Activated CD8-positive, alpha-beta memory T cell treated with anti-CD3 and anti-CD28 coated beads, Interleukin-2, amount 50 U/mL, for 24 hours (primary cell): ENCODE results near the gene HSPA4.
"Not testable (repeated sequence)": the region's sequence is repeated elsewhere in the genome, so short reads cannot be mapped to it uniquely, and the experiment has no call there.

ENCODE experiments used
- DNase-seq: peaks from one replicate; pipeline ENCODE4 v3.0.0-alpha.2; 2020; ENCODE audit errors: extremely low read depth

The HSPA4 gene

DNA sequence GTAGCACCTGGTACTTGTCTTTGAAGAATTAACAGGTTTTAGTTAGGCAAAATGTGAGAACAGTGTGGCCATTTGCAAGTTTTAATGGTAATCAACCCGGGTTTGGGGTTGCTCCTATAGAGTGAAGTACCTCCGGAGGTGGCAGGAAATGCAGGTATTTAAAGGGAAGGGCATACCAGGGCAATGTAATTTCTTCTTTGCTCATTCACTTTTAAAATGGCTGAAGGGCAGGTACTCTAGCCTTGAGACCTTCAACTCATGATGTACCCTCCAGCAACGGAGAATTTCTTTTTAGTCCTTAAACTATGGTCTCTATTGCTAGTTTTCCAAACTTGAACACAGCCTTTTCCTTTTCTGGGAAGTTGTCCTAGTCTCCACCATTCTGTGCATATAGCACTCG is 1.3 kb upstream of the HSPA4 start:
- no peak for DNase-seq

DNA sequence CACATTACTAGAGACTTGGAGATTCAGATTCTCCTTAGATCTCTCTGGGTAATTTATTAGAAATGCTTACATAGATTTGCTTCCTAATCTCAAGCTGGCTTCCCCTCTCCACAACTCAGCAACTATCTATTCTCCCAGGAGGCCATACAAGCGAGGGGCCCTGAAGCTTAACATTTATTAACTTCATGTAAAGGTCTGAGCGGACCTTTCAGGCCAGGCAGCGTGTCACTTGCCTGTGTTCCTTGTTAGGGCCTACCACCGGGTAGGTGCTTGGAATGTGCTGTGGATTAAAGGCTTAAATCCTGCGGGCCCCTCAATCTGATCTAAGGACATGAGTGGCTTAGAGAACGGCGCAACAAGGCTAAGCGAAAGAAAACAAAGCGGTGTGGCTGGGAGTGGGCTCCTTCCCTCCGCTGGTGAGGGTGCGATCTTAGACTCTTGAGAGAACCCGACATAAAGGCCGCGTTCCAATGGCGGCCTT is 712 bp upstream of the HSPA4 start:
- DNase-seq = no peak

DNA sequence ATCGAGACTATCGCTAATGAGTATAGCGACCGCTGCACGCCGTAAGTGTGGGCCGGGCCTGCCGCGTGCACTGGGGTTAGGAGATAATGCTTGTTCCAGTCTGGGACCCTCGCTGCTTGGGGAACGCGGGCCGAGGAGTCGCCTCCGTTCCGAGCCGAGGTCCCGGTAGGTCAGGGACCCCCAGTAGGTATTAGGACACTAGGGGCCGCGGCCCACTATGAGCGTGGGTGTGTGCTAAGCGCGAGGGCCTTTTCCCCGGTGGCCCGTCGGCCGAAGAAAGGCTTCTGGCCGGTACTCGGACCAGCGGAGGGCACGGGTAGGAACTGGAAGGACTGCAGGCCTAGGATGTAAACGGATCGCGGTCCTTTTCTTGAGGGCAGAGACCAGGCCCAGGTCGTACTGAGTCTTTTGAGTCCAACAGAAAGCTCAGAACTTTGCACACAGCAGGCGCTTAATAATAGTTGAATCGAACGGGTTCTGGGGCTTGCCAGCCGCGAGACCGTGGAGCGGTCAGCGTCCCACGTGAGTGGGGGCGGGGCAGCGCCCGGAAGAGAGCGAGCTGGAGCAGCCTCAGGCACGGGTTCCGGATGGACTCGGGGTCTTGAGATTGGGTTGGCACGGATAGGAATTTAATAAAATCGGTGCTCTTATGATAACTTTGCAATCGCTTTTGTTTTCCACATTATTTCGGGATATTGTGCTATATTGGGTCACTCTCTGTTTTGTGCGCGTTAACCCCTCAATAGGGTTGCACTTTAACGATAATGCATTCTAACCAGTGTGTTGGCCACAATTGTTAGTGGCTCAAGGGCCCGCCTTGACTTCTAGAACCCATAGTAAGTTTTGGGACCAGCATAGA is 733 bp downstream of the HSPA4 start:
- peak; percentile 24 for DNase-seq

DNA sequence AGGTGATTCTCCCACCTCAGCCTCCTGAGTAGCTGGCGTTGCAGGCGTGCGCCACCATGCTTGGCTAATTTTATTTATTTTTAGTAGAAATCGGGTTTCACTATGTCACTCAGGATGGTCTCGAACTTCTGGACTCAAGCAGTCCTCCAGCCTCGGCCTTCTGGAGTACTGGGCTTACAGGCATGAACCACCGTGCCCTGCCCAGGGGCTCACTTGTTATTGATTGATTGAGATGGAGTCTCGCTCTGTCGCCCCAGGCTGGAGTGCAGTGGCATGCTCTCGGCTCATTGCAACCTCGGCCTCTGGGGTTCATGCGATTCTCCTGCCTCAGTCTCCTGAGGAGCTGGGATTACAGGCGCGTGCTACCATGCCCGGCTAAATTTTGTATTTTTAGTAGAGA is 1.6 kb downstream of the HSPA4 start:
- DNase-seq = no peak

DNA sequence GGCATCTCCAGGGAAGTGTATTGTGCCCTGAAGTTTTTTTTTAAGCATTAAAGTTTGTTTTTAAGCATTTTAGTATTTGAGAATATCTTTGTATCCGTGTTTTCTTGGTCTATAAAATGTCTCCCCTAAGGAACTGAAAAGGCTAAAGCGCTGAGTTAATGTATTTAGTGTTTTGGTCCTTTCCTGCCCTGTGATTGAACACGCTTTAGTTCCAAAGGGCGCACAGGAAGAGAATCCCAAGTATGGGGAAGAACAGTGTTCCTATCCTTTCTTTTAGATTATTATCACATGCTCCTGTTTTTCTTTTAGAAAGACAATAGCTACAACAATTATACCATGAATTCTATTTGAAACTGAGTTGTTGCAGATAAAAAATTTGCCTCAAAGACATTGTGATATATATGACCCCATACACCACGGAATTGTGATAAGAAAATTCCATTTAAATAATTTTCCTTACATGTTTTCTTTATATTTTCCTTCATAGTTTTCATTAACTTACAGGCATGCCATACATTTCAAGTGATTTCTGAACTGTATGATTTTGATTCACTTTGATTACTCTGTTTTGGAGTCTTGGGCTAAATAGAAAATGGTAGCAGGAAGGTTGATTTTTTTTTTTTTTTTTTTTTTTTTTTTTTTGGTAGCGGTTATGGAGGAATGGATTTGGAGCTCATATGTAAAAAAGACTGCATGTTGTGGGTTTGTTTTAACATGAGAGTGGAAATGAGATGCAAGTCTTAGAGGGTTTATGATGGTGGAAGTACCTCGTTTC is 3.1 kb downstream of the HSPA4 start:
- DNase-seq = no peak

DNA sequence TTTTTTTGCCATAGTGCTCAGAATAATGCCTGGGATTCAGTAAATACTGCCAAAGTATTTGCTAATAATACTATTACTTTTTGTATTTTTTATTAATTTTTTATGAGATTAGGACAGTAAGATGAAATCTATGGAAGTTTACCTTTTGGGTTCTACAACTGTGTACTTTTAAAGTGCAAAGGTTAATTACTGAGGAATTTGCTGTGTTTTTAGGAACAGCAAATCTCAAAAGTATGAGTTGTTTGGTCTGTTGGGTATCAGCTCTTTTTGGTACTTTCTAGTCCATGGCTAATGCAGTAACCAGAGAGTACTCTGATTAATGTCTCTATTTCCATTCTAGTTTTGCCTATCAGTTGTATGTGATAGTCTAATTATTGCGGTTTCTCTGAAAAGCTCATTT is 5.1 kb downstream of the HSPA4 start:
- no peak for DNase-seq

DNA sequence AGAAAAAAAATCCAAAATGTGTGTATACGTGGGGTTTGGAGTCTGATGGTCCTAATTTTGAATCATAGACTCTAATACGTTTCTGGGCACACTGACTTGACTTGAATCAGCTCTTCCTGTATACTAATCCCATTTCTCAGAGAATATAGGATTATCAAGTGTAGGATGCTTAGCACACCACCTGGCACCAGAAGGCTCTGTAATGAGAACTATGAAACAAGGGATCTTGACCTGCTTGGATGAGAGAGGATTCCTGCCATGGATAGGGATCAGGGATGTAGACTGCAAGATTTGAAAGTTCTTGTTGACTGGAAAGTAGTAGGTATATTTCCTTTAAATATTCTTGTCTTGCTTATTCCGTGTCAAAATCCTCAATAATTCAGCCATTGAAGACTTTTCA is 7.8 kb downstream of the HSPA4 start:
- no peak for DNase-seq

DNA sequence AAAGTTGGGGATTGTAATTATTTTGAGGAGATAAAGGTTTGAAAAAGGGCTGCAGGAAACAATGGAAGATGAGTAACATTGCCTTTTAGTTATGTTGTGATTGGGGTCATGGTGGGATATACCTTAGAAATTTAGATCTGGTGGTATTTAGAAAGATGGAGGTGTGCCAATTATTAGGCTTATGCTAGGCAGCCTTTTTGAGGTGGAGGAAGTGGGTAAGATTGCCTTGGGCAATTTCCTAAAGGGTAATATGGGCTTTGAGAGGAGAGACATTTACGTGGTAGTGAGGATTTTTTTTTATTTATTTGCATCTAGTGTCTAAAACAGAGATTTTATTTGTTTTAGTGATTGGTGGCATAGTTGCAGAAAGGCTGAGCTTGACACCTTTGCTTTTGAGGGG is 10.5 kb downstream of the HSPA4 start:
- no peak for DNase-seq

DNA sequence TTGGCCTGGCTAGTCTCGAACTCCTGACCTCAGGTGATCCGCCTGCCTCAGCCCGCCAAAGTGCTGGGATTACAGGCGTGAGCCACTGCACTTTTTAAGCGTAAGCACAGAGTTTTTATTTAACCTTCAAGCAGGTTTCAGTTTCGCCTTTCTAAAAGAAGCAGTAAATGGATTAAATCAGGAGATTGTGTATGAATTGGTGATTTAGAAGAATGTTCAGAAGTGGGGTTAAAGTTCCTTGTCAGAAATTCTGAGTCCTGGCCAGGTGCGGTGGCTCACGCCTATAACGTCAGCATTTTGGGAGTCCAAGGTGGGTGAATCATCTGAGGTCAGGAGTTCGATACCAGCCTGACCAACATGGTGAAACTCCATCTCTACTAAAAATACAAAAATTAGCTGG is 12.2 kb downstream of the HSPA4 start:
- no peak for DNase-seq

DNA sequence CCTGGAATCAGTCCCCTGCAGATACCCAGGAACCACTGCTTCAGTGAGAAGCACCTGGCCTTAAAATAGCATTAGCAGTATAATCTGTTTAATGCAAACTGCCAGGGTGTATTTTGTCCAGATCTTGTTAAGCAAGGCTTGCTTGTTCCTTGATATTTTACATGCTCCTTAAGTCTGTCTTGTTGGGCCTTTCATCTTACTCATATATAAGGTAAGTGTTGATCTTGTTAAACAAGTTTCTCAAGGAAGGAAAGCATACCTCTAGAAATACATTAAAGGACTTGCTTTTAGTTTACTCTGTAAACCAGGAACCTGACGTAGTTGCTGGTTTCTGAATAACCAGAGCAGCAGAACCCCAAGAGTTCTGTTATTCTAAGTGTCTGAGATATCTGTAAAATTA is 13.7 kb downstream of the HSPA4 start:
- DNase-seq = no peak

DNA sequence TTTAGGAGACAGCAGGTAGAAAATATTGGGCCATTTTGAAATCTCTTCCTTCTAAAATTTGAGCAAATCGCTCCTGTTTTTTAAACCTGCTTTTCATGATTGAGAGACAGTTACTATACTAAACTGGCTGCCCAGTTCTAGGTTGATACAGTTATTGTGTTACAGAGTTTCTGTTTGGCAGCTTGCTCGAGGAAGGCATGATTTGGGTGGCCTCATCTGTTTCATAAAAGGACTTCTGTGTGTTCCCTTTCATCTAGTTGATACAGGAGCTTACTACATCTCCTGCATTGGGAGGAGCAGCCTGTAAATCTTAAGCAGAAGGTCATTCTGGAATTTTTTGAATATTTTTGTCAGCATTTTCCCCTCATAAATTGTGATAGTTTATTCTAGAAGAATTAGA is 14.2 kb downstream of the HSPA4 start:
- DNase-seq = no peak

DNA sequence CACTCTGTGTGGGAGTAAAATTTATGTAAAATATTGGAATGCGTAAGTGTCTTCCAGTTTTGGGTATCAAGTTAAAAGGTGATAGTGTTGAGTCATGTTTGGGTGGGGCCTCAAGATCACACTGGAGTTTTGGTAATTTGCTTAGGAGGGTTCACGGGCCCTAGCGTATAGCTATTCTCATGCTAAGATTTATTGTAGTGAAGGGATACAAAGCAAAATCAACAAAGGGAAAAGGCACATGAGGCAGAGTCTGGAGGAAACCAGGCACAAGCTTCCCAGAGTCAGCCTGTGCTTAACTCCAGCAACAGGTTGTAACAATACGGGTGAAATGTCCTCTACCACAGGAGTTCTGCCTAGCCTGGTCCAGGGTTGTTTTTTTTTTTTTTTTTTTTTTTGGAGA is 20.2 kb downstream of the HSPA4 start:
- no peak for DNase-seq

DNA sequence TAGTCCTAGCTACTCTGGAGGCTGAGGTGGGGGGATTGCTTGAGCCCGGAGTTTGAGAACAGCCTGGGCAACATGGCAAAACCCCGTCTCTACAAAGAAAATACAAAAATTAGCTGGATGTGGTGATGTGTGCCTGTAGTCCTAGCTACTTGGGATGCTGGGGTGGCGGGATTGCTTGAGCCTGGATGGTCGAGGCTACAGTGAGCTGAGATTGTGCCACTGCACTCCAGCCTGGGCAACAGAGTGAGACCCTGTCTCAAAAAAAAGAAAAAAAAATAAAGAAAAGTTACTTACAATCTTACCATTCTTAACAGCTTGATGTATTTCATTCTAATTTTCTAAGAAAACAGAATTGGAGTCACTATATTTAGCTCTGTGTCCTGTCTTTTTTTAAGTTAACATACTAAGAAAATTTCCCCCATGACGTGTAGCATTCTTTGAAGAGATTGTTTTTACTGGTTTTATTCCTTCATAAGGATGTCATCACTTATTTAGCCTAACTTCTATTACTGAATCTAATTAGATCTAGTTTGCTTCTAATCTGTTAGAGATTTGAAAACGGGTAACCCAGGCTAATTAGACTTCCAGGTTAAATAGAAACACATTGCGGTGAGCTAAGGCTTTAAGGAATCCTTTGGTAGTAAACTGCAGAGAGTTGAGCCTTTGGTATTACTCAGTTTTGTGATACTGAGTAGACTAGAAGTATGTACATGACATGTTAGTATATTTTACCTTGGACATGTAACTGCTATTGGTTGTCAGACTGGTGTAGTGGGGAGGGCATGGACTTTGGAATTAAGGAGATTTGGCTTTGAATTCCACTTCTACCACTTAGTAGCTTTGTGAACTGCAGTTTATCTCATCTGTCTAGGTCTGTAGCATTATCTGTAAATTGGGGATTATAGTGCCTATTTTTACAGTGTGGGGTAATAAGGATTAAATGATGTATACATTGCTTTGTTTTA is 24.0 kb downstream of the HSPA4 start:
- DNase-seq = no peak

DNA sequence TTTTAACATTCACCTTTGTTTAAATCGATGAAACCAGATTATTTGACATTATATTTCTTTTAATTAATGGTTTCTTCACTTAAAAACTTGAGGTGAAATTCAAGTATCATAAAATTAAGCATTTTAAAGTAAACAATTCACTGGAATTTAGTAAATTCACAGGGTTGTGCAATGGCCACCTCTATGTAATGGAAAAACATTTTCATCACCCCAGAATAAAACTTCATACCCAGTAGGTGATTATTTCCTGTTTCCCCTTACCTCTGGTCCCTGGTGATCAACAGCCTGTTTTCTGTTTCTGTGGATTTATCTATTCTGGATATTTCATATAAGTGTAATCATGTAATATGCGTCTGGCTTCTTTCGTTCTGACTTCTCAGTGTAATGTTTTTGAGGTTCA is 27.2 kb downstream of the HSPA4 start:
- DNase-seq = no peak

DNA sequence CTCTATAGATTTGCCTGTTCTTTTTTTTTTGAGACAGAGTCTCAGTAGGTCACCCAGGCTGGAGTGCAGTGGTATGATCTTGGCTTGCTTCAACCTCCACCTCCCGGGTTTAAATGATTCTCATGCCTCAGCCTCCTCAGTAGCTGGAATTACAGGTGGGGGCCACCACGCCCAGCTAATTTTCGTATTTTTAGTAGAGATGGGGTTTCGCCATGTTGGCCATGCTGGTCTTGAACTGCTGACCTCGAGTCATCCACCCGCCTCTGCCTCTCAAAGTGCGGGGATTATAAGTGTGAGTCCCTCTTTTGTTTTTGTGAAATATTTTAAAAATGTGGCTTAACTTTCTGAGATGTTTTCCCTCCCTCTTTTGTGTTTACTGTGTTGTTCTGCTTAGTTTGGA is 29.2 kb downstream of the HSPA4 start:
- no peak for DNase-seq

DNA sequence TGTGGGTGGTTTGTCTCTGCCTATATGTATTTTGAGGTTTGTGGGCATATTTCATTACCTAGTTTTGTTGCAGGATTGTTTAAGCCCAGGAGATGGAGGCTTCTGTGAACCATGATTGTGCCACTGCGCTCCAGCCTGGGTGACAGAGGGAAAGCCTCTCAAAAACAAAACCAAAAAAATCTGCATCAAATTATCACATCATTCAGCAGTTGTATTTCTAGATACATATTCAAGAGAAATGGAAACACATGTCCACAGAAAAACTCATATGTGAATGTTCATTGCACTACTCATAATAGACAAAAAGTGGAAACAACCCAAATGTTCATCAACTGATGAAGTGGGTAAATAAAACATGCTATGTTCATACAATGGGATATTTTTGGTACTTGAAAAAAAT is 29.9 kb downstream of the HSPA4 start:
- no peak for DNase-seq

DNA sequence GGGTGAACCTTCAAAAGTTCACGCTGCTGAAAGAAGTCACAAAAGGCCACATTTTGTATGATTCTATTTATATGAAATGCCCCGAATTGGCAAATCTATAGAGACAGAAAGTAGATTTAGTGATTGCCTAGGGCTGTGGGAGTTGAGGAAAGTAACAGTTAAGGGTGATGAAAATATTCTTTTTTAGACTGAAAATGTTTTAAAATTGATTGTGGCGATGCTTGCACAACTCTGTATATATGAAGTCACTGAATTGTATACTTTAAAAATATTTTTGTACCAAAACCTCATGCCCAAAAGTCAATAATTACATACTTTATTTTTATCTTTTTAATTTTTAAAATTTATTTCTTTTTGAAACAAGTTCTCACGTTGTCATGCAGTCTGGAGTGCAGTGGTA is 30.3 kb downstream of the HSPA4 start:
- DNase-seq = no peak

DNA sequence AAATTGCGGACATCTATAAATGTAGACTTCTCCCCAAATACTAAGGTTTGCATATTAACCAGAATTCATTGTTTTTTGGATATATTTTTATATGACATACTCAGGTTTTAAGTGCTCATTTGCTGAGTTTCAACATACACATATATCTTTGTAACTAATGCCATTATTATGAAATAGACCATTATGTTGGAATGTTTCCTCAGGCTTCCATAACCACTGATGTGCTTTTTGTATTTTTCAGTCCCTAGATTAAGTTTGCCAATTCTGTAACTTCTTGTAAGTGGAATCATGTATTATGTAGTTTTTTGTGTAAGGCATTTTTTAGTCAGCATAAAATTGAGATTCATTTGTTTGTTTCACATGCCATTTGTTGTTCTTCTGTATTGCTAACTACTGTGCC is 32.1 kb downstream of the HSPA4 start:
- DNase-seq = no peak

DNA sequence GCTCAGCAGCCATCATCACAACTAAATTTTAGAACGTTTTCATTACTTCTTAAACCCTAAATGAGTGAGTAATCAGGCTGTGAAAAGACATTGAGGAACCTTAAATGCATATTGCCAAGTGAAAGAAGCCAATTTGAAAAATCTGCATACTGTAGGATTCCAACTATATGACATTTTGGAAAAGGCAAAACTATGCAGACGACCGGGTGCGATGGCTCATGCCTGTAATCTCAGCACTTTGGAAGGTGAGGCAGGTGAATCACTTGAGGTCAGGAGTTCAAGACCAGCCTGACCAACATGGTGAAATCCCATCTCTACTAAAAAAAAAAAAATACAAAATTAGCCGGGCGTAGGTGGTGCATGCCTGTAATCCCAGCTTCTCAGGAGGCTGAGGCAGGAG is 33.4 kb downstream of the HSPA4 start:
- not testable (repeated sequence) for DNase-seq

DNA sequence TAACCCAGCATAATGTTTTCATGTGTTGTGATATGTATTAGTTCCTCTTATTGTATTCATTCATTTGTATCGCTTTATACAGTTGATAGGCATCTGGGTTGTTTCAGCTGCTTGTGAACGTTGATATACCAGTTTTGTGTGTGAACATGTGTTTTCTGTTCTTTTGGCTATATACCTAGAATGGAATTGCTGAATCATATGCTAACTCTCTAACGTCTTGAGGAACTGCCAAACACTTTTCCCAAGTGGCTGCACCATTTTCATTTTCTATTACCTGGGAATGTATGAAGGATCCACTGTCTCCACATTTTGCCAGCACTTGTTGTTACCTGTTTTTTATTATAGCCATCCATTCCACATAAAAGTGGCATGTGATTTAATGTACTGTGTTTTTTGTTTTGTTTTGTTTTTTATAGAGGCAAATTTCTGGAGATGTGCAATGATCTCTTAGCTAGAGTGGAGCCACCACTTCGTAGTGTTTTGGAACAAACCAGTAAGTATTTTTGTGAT is 34.6 kb downstream of the HSPA4 start:
- DNase-seq = no peak

DNA sequence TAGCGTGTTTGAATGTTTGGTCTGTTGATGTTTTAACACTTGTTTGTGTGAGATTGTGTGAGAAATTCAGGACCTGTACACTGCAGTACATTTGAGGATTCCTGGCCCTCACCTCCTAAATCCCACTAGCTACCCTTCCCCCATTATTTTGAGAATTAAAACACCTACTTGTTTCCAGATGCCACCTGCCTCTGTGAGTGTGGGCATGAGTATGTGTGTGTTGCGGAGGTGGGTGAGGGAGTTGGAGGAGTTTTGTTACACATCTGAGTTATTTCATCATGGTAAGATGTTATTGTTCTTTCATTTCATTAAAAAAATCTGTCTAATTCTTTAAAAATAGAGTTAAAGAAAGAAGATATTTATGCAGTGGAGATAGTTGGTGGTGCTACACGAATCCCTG is 36.3 kb downstream of the HSPA4 start:
- DNase-seq = no peak

DNA sequence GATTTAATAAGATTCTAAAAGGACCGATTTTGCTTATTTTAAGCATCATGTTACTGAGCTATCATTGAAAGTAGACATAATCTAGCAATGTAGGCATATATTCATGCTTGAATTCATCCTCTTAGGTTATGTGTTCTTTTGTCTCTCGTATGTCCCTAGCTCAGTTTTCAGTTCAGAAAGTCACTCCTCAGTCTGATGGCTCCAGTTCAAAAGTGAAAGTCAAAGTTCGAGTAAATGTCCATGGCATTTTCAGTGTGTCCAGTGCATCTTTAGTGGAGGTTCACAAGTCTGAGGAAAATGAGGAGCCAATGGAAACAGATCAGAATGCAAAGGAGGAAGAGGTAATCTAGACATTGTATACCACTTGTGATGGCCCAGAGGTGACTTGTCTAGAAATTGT is 39.2 kb downstream of the HSPA4 start:
- DNase-seq = no peak
